Endothelial cell of umbilical vein (primary cell): ENCODE results near the gene CNNM3. TPM values are rescaled to one million over a fixed set of nuclear protein-coding genes. Genes with fewer than 3 reads are reported as not detected.

Source experiments
- BruUV-seq: library from RNA; stranded (reverse); fragments of 400-500 nt; replicated peaks from 2 replicates; lab custom pipeline; 2021; lab: Mats Ljungman, UMichigan
- CTCF ChIA-PET: fragments of 300-600, 350-600 bp; sonication (Branson Sonifier 250); formaldehyde crosslinking; loops from one replicate; lab custom pipeline; 2021; ENCODE audit warnings: antibody characterized with exemption, inconsistent platforms; lab: Charles Lee
- POLR2A ChIA-PET: fragments of 300-600, 350-600 bp; sonication (Branson Sonifier 250); formaldehyde crosslinking; loops from one replicate; lab custom pipeline; 2021; ENCODE audit warnings: antibody characterized with exemption, inconsistent platforms; lab: Charles Lee
- DNase-seq: peaks from one replicate; pipeline ENCODE4 v3.0.0-alpha.2; 2011; ENCODE audit warnings: low read depth, low spot score
- FAIRE-seq: peaks from 2 replicates; lab custom pipeline; 2011; peaks lifted over from hg19 to GRCh38; lab: Jason Lieb, UNC
- H2AFZ ChIP-seq: 2 replicates; pipeline ENCODE4 v1.6.0; 2012; ENCODE audit warnings: low read depth, low read length, control low read depth, inconsistent platforms
- H3K27ac ChIP-seq: 2 replicates; pipeline ENCODE4 v1.5.1; 2011; ENCODE audit warnings: low read depth, mild to moderate bottlenecking, control low read depth, low read length, moderate library complexity; ENCODE audit not compliant: insufficient read depth
- H3K27me3 ChIP-seq, 2 experiments: 2 replicates each; pipeline versions ENCODE4 v1.6.0 to v1.6.1; 2011; ENCODE audit warnings: low read length in 2 of 2, mixed read lengths in 1 of 2; ENCODE audit not compliant: control insufficient read depth in 2 of 2, insufficient read depth in 2 of 2
- H3K36me3 ChIP-seq, 2 experiments: 2 replicates in 1 of 2; 3 replicates in 1 of 2; pipeline ENCODE4 v1.5.1; 2011; ENCODE audit warnings: low read length in 2 of 2, mild to moderate bottlenecking in 1 of 2, moderate library complexity in 1 of 2; ENCODE audit not compliant: control insufficient read depth in 2 of 2, insufficient read depth in 2 of 2; ENCODE audit errors: extremely low read depth in 1 of 2
- H3K4me1 ChIP-seq: 3 replicates; pipeline ENCODE4 v1.5.1; 2011; ENCODE audit warnings: mild to moderate bottlenecking, low read length; ENCODE audit not compliant: control insufficient read depth, insufficient read depth; ENCODE audit errors: extremely low read depth
- H3K4me2 ChIP-seq: 2 replicates; pipeline ENCODE4 v1.6.1; 2011; ENCODE audit warnings: low read length, control low read depth, mixed read lengths; ENCODE audit not compliant: insufficient read depth
- H3K4me3 ChIP-seq, 3 experiments: fragments of 200-600 bp in 1 of 3; sonication (generic), shearing (Covaris generic) in 1 of 3; replicated peaks in 1 of 3; 2 replicates each; pipeline ENCODE4 v1.5.1; 2011 to 2016; ENCODE audit warnings: control low read depth in 3 of 3, low read length in 3 of 3, mild to moderate bottlenecking in 2 of 3, inconsistent platforms in 1 of 3, low read depth in 1 of 3, moderate library complexity in 1 of 3; ENCODE audit not compliant: insufficient read depth in 1 of 3
- H3K79me2 ChIP-seq: 2 replicates; pipeline ENCODE4 v1.6.0; 2012; ENCODE audit warnings: low read length, inconsistent platforms; ENCODE audit not compliant: control insufficient read depth, insufficient read depth
- H3K9ac ChIP-seq: replicated peaks from 2 replicates; pipeline ENCODE3; 2011; ENCODE audit warnings: low read length, control low read depth; ENCODE audit not compliant: insufficient read depth; ENCODE audit errors: extremely low read depth
- H3K9me1 ChIP-seq: replicated peaks from 3 replicates; pipeline ENCODE4 v1.6.0; 2011; ENCODE audit warnings: mild to moderate bottlenecking, low read length; ENCODE audit not compliant: control insufficient read depth, insufficient read depth; ENCODE audit errors: extremely low read depth
- H3K9me3 ChIP-seq: replicated peaks from 2 replicates; pipeline ENCODE4 v1.5.1; 2012; ENCODE audit warnings: low read length, inconsistent platforms; ENCODE audit not compliant: control insufficient read depth, insufficient read depth
- H4K20me1 ChIP-seq: replicated peaks from 2 replicates; pipeline ENCODE3; 2011; ENCODE audit warnings: mild to moderate bottlenecking, low read length; ENCODE audit not compliant: control insufficient read depth, insufficient read depth; ENCODE audit errors: extremely low read depth
- FOS ChIP-seq: IDR thresholded peaks from 2 replicates; pipeline ENCODE4 v1.6.1; 2011; ENCODE audit warnings: mild to moderate bottlenecking, low read length, moderate library complexity, borderline replicate concordance; ENCODE audit not compliant: insufficient read depth
- MYC ChIP-seq: IDR thresholded peaks from one replicate; pipeline ENCODE4 v1.6.1; 2011; ENCODE audit warnings: mild to moderate bottlenecking, low read depth, low read length
- dilution Hi-C: fragments of 300-500 bp; cut with MboI; formaldehyde crosslinking; loops from one replicate; pipeline ENCODE4 v1.15.0; 2019; ENCODE audit warnings: low sequenced_read_pairs; ENCODE audit not compliant: extremely low pct_ligation_motif_present
- intact Hi-C: fragments of 100-400 bp; cut with micrococcal nuclease; formaldehyde crosslinking; loops from one replicate; pipeline ENCODE4 v1.10.0; 2022
- polyA plus RNA-seq, 4 experiments: library from polyadenylated mRNA; depleted of rRNA in 3 of 4; stranded (reverse) in 3 of 4; unstranded in 1 of 4; fragments of >200 nt; gene quantifications; 2 replicates each; pipeline versions ENCODE4 v1.2.1 to v1.2.3, GENCODE V29; 2011 to 2012; ENCODE audit warnings: missing spikeins in 1 of 4
- total RNA-seq: library from RNA; stranded (reverse); gene quantifications from 2 replicates; pipeline ENCODE4 v1.2.3, GENCODE V29; 2021
- TF ChIP-seq, protein P1 (sequence below): IDR thresholded peaks from 2 replicates; pipeline ENCODE4 v1.6.1; 2011; ENCODE audit not compliant: insufficient read depth, insufficient read length
- TF ChIP-seq, protein P2 (sequence below), 2 donors: IDR thresholded peaks; 1 replicate in 1 of 2; 2 replicates in 1 of 2; pipeline ENCODE4 v1.5.1; 2011; ENCODE audit warnings: low read length in 2 of 2, mild to moderate bottlenecking in 2 of 2, moderate library complexity in 2 of 2, control low read depth in 1 of 2, inconsistent platforms in 1 of 2, low read depth in 1 of 2; ENCODE audit not compliant: insufficient read depth in 1 of 2; ENCODE audit errors: extremely low read depth in 1 of 2

CNNM3 gene
- total and polyA plus RNA-seq, 2 donors (not counting 3 experiments of a cell fraction or from before 2014, with no cell fraction given): 13.0 to 14.9 TPM

DNA sequence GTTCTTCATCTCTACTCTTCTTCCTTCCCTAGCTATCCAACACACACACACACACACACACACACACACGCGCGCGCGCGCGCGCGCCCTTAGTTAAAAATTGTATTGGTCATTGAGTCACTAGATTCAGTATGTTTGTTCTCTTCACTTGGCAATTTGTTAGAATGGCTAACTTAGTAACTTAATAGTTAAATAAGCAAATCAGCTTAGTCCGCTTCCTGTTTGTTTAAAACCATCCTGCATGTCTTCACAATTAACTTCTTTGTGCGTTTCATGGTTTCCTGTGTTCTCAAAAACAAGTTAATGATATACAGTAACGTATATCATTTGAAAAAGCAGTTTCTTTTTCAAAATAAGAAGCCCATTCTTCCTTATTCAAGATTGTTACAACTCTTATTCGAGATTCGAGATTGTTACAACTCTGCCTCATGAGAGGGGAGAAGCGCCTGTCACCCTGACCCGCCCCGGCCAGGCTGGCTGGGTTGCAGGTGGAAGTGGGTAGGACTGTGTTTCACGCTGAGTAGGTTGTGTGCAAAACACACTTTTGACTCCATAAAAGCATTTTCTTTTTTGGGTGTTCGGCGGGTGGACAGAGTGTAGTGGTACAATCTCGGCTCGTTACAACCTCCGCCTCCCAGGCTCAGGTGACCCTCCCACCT, 9.5 kb upstream of the CNNM3 start:
- no peaks in the 10 kb centered on the region for H3K27me3 ChIP-seq
- FAIRE-seq (no peak), DNase-seq (no peak)
- H3K9me1 ChIP-seq: no peaks in the 10 kb centered on the region
- no peaks in the 10 kb centered on the region for H3K4me1 ChIP-seq
- dilution Hi-C loops: no loop called here
- no peaks in the 10 kb centered on the region for H3K9me3 ChIP-seq
- POLR2A ChIA-PET: interaction anchor here (0.6 kb wide), 2 partner anchors 15 to 51 kb away, joined by 4 to 14 read pairs; partner anchors contain the start of gene ANKRD39
- H3K36me3 ChIP-seq: no peaks in the 10 kb centered on the region
- no TSS peak for BruUV-seq
- CTCF ChIA-PET: interaction anchor here (1.9 kb wide), 1 partner anchor 10 kb away, joined by 5 read pairs; the partner anchor contains the start of gene CNNM3
- H2AFZ ChIP-seq: no peak overlapping the region
- intact Hi-C loops: no loop called here
- no peaks in the 10 kb centered on the region for H4K20me1 ChIP-seq
- no peak for TF ChIP-seq FOS
- no peak for TF ChIP-seq MYC
- TF ChIP-seq, protein P1, sequence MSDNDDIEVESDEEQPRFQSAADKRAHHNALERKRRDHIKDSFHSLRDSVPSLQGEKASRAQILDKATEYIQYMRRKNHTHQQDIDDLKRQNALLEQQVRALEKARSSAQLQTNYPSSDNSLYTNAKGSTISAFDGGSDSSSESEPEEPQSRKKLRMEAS: no peak
- TF ChIP-seq, protein P2, sequence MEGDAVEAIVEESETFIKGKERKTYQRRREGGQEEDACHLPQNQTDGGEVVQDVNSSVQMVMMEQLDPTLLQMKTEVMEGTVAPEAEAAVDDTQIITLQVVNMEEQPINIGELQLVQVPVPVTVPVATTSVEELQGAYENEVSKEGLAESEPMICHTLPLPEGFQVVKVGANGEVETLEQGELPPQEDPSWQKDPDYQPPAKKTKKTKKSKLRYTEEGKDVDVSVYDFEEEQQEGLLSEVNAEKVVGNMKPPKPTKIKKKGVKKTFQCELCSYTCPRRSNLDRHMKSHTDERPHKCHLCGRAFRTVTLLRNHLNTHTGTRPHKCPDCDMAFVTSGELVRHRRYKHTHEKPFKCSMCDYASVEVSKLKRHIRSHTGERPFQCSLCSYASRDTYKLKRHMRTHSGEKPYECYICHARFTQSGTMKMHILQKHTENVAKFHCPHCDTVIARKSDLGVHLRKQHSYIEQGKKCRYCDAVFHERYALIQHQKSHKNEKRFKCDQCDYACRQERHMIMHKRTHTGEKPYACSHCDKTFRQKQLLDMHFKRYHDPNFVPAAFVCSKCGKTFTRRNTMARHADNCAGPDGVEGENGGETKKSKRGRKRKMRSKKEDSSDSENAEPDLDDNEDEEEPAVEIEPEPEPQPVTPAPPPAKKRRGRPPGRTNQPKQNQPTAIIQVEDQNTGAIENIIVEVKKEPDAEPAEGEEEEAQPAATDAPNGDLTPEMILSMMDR (IDR thresholded peaks at IDR 0.05; ENCODE audit: extremely low read depth in 1 of 2, insufficient read depth in 1 of 2, low read depth in 1 of 2, low read length in 2 of 2): no peak
- H3K4me2 ChIP-seq: no peak overlapping the region
- no peak overlapping the region for H3K9ac ChIP-seq
- no peak overlapping the region for H3K4me3 ChIP-seq
- no peaks in the 10 kb centered on the region for H3K79me2 ChIP-seq
- H3K27ac ChIP-seq: no peak overlapping the region
